GM21515 (cell line): ENCODE data around the gene NAPG.
"Not testable (repeated sequence)": the region's sequence is repeated elsewhere in the genome, so short reads cannot be mapped to it uniquely, and the experiment has no call there.

Experiments used
- ATAC-seq: cut with Tn5 transposase; IDR thresholded peaks from one replicate; pipeline ENCODE4 v1.9.1; 2021; ENCODE audit not compliant: unreplicated experiment

The NAPG gene

DNA sequence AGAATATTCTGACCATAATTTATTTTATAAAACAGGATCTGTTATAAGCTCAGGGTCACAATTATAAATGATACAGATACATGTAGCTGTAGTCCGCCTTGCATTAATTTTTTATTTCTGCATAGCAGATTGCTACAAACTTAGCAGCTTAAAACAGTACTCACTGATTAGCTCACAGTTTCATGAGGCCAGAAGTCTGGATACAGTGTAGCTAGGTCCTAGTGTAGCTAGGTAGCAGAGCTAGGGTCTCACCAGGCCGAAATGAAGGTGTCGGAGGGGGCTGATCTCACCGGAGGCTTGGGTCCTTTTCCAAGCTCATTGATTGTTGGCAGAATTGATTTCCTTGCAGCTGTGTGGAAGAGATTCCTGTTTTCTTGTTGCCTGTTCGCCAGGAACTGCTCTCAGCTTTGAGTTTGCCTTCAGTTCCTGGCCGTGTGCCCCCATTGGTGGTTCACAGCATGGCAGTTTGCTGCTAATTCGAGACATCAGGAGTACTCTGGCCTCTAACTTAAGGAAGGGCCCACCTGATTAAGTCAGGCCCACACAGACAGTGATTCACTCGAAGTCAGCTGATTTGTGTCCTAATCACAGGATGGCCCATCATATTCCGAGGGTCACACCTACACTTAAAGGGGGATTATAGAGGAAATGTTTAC is 18.4 kb downstream of the NAPG start:
- ATAC-seq: no peak

GRCh38 chr18:10546557-10547300 is 20.9 kb downstream of the NAPG start:
- ATAC-seq: no peak

DNA sequence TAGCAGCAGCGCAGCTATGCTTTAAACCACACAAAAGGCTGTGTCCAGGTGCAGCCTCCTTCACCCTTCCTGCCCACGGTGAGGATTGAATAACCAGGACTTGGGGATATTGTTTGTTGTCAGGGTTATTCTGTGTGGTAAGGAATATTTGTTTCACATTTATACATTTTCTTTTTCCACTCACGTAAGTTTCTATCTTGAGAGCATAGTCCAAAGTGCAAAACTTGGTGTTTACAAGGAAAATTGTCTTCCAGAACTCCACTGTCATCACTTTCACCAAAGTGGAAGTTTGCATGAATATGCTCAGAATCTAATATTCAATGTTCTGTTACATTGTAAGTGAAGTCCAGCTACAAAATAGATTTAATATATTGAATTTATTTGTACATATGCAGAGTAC is 26.4 kb downstream of the NAPG start:
- no peak for ATAC-seq

DNA sequence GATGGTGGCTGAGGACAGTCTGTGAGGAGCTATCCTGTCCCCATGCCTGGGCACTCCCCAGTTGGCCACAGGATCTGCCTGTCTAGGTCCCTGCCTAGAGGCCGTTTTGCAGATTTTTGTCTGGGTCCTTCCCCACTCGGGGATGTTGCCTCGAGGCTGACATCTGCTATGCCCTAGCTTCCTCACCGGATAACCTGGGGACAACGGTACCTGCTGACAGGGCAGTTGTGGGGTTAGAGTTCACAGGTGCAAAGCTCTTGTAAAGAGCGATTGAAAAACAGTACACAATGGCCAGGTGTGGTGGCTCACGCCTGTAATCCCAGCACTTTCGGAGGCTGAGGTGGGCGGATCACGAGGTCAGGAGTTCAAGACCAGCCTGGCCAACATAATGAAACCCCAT is 30.4 kb downstream of the NAPG start:
- ATAC-seq: not testable (repeated sequence)

GRCh38 chr18:10557085-10557677 is 31.4 kb downstream of the NAPG start:
- ATAC-seq: no peak

DNA sequence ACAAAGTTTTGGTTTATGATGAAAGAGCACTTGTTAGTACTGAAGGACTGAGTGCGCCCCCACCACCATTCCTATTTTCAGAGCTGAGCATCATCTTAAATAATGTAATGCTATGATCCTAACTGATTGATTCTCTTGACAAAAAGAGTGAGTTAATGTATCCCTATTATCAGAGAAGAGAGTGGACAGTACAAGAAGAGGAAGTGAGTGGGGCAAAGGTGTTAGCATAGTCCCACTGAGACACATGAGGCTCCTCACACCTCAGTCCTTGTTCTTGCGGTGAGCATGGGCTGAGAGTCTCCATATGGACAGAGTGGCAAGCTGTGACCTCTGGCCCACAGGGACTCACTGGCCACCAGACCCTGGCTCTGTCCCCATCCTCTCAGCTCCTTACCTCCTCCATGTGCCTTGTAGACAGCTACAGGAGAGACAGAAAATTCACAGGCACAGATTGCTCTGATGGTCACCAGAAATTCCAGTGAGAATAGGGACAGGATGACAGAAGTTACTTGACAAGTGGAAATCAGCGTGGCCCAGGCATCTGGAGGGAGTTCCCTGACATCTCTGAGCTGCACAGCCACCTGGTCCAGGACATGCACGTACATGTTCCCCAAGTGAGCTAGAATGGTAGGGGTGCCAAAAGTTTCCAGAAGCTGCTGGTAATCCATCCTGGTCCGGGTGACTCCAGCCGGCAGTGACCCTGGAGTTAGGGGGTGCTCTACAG is 32.6 kb downstream of the NAPG start:
- ATAC-seq: no peak

DNA sequence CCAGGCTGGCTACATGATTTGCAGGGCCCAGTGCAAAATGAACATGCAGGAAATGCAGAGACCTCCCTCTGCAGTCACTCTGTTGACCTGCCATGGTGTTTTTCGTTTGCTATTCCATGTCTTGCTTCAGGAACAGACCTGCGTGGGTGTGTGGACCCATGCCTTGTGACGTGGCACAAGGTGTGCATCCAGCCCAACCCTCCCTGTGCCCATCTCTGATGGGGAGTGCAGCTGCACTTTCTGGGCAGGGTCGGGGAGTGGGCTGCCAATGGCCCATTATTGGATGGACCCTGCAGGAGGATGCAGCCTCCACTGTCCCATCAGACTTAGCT is 33.1 kb downstream of the NAPG start:
- no peak for ATAC-seq

GRCh38 chr18:10559553-10560451 is 34.0 kb downstream of the NAPG start:
- no peak for ATAC-seq

DNA sequence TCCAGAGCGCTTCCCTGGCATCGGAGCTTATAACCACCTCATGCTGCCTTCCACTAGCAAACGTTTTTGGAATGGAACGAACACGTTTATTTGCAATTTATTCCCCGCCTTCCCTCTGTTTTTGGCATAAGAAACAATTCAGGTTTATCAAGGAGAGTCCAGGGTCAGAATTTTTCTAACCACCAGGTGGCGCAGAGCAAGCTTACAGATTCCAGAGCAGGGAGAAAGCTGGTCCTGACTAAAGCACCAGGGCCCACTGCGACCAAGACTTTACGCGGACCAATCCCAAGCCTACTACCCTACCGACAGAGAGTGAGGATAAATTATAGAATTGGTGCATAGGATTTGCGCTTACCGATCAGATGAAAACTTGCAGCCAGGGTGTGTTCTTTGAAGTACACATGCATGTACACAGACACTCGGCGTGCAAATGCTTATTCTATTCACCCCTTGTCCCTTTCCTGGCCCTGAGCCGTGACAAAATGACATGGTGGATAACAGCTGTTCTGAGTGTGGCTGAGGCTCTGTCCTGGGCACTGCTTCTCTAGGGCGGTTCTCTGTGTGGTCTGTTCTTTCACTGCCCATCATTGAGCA is 34.7 kb downstream of the NAPG start:
- ATAC-seq: no peak

GRCh38 chr18:10562773-10563160 is 36.9 kb downstream of the NAPG start:
- ATAC-seq: no peak

GRCh38 chr18:10563886-10564285 is 38.1 kb downstream of the NAPG start:
- ATAC-seq: no peak

DNA sequence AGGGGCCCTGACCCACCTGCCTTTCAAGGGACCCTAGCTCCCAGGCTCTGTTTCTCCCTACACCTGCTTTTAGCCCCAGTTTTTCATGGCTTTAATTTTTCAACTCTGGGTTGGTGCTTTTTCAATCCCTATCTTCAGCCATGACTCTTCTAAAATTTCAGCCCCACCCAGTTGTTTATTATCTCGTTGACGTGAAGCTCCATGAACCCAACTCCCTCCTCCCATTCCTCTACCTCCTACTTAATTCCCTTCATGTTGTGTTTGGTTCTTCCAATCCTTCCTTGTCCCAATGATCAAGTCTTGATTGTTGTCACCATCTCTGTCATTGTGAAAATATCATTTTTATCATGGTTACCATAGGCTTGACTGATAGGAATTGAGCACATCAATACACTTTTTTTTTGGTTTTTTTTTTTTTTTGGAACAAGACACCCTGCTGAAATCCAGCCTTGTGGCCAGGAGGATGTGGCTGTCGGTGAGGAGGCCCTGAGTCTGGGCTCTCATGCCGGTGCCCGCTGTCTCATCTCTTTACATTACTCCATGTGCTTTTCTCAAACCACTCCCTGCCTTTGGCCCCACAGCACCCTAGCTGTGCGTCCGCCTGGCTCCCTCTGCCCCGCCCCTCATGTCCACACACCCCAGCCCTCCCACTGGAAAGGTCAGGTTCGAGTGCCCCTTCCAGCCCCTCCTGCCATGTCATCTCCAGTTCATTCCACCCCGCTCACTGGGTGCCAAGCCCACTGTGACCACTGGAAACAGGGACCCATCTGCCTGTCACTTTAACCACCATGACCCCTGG is 39.3 kb downstream of the NAPG start:
- no peak for ATAC-seq

DNA sequence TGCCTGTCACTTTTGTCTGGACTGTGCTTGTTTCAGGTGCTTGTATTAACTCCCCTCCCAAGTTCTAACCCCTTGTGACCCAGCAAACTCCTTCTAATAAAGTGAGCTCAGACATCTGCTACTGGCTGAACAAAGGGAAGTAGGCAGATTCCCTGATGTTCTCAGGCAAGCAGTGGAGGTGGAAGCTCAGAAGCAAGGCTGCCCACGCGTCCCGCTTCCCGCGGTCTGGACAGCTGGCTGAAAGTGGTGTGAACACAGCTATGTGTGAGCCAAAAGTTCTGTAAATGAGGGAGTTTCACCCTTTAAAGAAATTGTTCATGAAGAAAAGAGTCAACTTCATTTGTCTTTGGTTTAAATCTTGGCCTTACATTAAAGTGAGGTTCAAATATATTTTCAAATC is 40.0 kb downstream of the NAPG start:
- no peak for ATAC-seq

DNA sequence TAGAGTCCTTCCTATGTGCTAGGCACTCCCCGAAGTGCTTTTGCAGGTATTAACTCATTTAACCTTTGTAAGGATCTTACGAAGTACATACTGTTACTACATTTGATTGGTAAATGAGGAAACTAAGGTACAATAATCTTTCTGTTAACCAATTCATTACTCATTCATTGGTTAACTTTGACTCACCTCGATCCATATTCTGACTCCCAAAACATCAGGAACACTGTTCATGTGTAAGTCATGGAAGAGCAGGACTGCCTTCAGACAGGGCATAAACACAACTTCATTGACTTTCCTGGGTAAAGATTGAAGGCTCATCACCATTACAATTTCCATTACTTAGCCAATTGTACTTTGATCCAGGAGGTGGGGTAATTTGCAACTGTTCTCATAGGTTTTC is 40.6 kb downstream of the NAPG start:
- no peak for ATAC-seq

DNA sequence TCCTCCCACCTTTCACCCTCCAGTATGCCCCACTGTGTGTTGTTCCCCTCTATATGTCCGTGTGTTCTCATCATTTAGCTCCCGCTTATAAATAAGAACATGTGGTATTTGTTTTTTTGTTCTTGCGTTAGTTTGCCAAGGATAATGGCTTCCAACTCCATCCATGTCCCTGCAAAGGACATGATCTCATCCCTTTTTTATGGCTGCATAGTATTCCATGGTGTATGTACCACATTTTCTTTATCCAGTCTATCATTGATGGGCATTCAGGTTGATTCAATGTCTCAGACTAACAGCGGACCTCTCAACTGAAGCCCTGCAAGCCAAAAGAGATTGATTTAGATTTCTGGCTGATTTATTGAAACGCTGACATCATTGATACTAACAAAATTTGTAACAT is 44.1 kb downstream of the NAPG start:
- ATAC-seq: not testable (repeated sequence)

- no peak for ATAC-seq
Measured at GRCh38 chr18:10570622-10571021, 44.8 kb downstream of the NAPG start.

- no peak for ATAC-seq
Measured at GRCh38 chr18:10571537-10571936, 45.7 kb downstream of the NAPG start.

- not testable (repeated sequence) for ATAC-seq
Measured at GRCh38 chr18:10573261-10573660, 47.4 kb downstream of the NAPG start.

- ATAC-seq: not testable (repeated sequence)
Measured at GRCh38 chr18:10574412-10574811, 48.6 kb downstream of the NAPG start.
